ENCODE data around the gene PRRT1. TPM values are rescaled to one million over a fixed set of nuclear protein-coding genes. Genes with fewer than 3 reads are reported as not detected.

PRRT1 gene
- total RNA-seq, 1 experiment from 2014 or later = 1.9 TPM

GRCh38 chr6:32109765-32110160 lies 42.0 kb downstream of the PRRT1 start:
- H4K5ac ChIP-seq (ENCODE audit: insufficient read length, low read depth, low read length) = no peak overlapping the region
- H3K4ac ChIP-seq (ENCODE audit: low read depth, low read length) = no peak overlapping the region
- no peak overlapping the region for H2BK120ac ChIP-seq (ENCODE audit: low read depth, low read length, poor library complexity, severe bottlenecking)
- no CpG with 5 or more reads among the region's 6 CpGs for WGBS (ENCODE audit: extremely low coverage, insufficient read length, low lambda C conversion rate)
- no peaks in the 10 kb centered on the region for H3K23me2 ChIP-seq (ENCODE audit: insufficient read length, low read depth, low read length, poor library complexity, severe bottlenecking)
- no peaks in the 10 kb centered on the region for H3K79me1 ChIP-seq (ENCODE audit: insufficient read depth, low read depth, low read length, poor library complexity, severe bottlenecking)
- H3K56ac ChIP-seq (ENCODE audit: insufficient read length, low read depth, low read length) = no peak overlapping the region
- H2AFZ ChIP-seq (ENCODE audit: low read length) = no peak overlapping the region
- H3K27me3 ChIP-seq (ENCODE audit: insufficient read depth, low read length) = no peaks in the 10 kb centered on the region; the same call in 1 of the 2 replicates
- H2AK5ac ChIP-seq (ENCODE audit: insufficient read length, low read length) = no peak overlapping the region
- peaks cover 20 to 24% of the 10 kb centered on the region in 2 experiments for H3K4me1 Mint-ChIP-seq
- peak overlapping the region in 1 of 3 experiments; percentile 90; a peak in 2 of 7 replicates for H3K27ac Mint-ChIP-seq
- H3K4me2 ChIP-seq (ENCODE audit: insufficient read depth, insufficient read length, low read length) = no peak overlapping the region
- H3K4me3 Mint-ChIP-seq = no peak overlapping the region; a peak in 1 of 5 replicates
- no peak overlapping the region for H4K91ac ChIP-seq (ENCODE audit: insufficient read length, low read depth, low read length)
- H2BK12ac ChIP-seq (ENCODE audit: insufficient read length, low read depth, low read length) = no peak overlapping the region
- no peak overlapping the region for H3K9ac ChIP-seq (ENCODE audit: extremely low read depth, insufficient read length, low read length)
- H2BK20ac ChIP-seq (ENCODE audit: low read depth, low read length, poor library complexity, severe bottlenecking) = no peak overlapping the region
- no peak overlapping the region for H3K27ac ChIP-seq (ENCODE audit: insufficient read length, low read depth, low read length)
- H3K4me1 ChIP-seq (ENCODE audit: insufficient read depth, low read length) = no peaks in the 10 kb centered on the region; the same call in 1 of the 2 replicates
- no peaks in the 10 kb centered on the region for H4K20me1 ChIP-seq (ENCODE audit: control insufficient read depth, insufficient read depth, insufficient read length)
- no peaks in the 10 kb centered on the region for H3K9me3 Mint-ChIP-seq
- H3K9me3 ChIP-seq (ENCODE audit: control insufficient read depth, low read depth, low read length) = no peaks in the 10 kb centered on the region
- TF ChIP-seq CTCF (conservative IDR thresholded peaks at IDR 0.05) = no peak
- H3K27me3 Mint-ChIP-seq (ENCODE audit: low read depth) = peaks cover 38% of the 10 kb centered on the region
- H2BK15ac ChIP-seq (ENCODE audit: low read depth, low read length) = no peak overlapping the region
- H3K14ac ChIP-seq (ENCODE audit: insufficient read depth, low read length) = peak overlapping the region; percentile 40; the same call in 1 of the 2 replicates
- no peak overlapping the region for H3K23ac ChIP-seq (ENCODE audit: insufficient read length, low read depth, low read length)
- H3K18ac ChIP-seq (ENCODE audit: insufficient read length, low read depth, low read length) = no peak overlapping the region
- H4K8ac ChIP-seq (replicated peaks; ENCODE audit: insufficient read length, low read depth, low read length) = no peak overlapping the region
- H2BK5ac ChIP-seq (ENCODE audit: insufficient read length, low read length) = no peak overlapping the region
- no peaks in the 10 kb centered on the region for H3K79me2 ChIP-seq (ENCODE audit: insufficient read depth, low read length)
- H3T11ph ChIP-seq (ENCODE audit: low read length) = no peak overlapping the region
- DNase-seq = no peak
- peaks cover 2 to 3% (median 2%) of the 10 kb centered on the region in 3 experiments; a peak in 3 of 7 replicates for H3K36me3 Mint-ChIP-seq (ENCODE audit: insufficient read depth in 1 of 3, low read depth in 3 of 3)

Data from H9 (cell line).